ENCODE results near the gene PFKFB3.

PFKFB3 gene

DNA sequence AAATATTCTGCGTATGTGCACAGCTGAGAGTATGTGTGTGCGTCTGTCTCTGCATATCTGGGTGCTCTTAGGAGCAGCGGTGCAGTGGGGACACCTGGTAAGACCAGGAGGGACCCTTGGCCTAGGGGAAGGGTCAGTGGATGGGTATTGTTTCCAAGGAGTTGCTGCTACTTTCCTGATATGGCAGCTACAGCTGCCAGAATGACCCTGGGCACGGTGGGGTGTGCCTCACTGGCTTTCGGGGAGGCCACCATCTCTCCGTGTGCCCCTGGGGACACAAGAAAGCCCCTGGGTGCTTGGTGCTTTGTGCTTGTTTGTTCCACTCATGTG lies 8.6 kb downstream of the PFKFB3 start:
- Histone ChIP-seq H3K36me3 (ENCODE audit: control insufficient read depth, insufficient read depth, low read length) (peaks cover 37% of the 10 kb centered on the region), H3K27me3 (replicated peaks; ENCODE audit: control insufficient read depth, insufficient read depth, low read length, poor library complexity, severe bottlenecking) (no peaks in the 10 kb centered on the region), H3K27ac (ENCODE audit: insufficient read depth, low read length, poor library complexity, severe bottlenecking) (no peak overlapping the region), H3K4me1 (ENCODE audit: control insufficient read depth, insufficient read depth, low read length, poor library complexity, severe bottlenecking) (peaks cover 3% of the 10 kb centered on the region), H3K4me3 (ENCODE audit: insufficient read depth, low read depth, low read length, poor library complexity, severe bottlenecking) (no peak overlapping the region), H3K9me3 (ENCODE audit: control insufficient read depth, low read length) (no peaks in the 10 kb centered on the region)
- no peak for DNase-seq

DNA sequence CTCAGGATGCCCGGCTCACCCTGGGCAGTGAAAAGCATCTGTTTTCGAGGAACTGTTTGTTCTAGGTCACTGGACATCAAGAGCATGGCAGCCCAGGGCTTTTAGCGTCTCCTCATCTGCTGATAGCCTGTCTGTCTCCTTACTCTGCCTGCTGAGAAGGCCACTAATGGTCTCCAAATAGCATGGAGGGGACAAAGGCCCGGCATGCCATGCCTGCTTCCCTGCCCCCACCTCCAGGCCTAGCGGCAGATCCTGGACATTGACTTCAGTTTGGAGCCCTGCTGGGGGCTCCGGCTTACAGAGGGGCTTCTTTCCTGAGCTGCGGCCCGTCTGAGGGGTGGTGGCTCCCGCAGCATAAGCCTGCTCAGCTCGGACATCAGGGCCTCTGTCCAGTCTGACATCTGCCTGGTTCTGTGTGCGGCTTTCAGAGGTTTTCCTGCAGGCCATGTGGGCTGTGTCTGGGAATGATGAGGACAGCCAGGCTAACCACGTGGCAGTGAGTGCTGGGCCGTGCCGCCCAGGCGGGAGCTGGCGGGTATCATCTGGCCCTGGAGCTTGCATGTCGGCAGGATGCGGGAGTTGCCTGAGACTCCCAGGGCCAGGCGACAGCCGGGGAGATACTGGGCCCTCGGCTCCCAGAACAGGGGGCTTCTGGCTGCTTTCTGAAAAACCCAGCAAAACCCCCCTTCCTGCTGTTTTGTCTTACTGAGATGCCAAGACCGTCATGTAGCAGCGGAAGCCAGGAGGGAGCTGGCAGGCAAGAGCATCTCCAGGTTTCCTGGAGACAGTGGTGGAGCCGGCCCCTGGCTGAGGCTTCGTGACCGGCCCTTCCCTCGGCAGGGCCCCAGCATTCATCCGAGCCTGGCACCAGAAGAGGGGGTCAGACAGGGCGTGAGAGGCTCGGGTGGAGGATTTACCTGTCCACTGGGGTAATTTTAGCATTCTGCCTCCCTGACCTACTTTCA lies 9.2 kb downstream of the PFKFB3 start:
- no peak overlapping the region for H3K27ac ChIP-seq (ENCODE audit: insufficient read depth, low read length, poor library complexity, severe bottlenecking)
- H3K36me3 ChIP-seq (ENCODE audit: control insufficient read depth, insufficient read depth, low read length) = peaks cover 44% of the 10 kb centered on the region
- H3K4me3 ChIP-seq (ENCODE audit: insufficient read depth, low read depth, low read length, poor library complexity, severe bottlenecking) = no peak overlapping the region
- H3K4me1 ChIP-seq (ENCODE audit: control insufficient read depth, insufficient read depth, low read length, poor library complexity, severe bottlenecking) = peaks cover 3% of the 10 kb centered on the region
- H3K9me3 ChIP-seq (ENCODE audit: control insufficient read depth, low read length) = no peaks in the 10 kb centered on the region
- H3K27me3 ChIP-seq (replicated peaks; ENCODE audit: control insufficient read depth, insufficient read depth, low read length, poor library complexity, severe bottlenecking) = no peaks in the 10 kb centered on the region
- no peak for DNase-seq

DNA sequence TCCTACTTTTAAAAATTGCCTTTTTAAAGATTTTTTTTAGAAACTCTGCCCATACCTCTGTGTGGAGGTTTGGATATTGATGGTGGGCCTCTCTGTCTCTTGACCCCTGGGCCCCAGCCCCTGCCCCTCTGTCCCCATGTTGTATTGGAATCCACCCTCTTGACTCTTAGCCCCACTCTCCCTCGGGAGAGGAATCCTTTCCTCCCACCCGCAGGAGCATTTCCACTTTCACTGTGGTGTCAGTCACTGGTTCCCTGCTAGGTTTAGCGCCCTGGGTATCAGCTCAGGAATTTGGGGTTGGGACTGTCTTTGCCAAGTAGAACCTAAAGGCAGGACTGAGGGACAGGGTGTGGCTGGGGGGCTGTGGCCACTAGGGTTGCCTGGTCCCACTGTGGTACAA lies 10.1 kb downstream of the PFKFB3 start:
- Histone ChIP-seq H3K4me3 (ENCODE audit: insufficient read depth, low read depth, low read length, poor library complexity, severe bottlenecking) (no peak overlapping the region), H3K4me1 (ENCODE audit: control insufficient read depth, insufficient read depth, low read length, poor library complexity, severe bottlenecking) (no peaks in the 10 kb centered on the region), H3K36me3 (ENCODE audit: control insufficient read depth, insufficient read depth, low read length) (peaks cover 51% of the 10 kb centered on the region), H3K27ac (ENCODE audit: insufficient read depth, low read length, poor library complexity, severe bottlenecking) (no peak overlapping the region), H3K27me3 (replicated peaks; ENCODE audit: control insufficient read depth, insufficient read depth, low read length, poor library complexity, severe bottlenecking) (no peaks in the 10 kb centered on the region), H3K9me3 (ENCODE audit: control insufficient read depth, low read length) (no peaks in the 10 kb centered on the region)
- DNase-seq = no peak

DNA sequence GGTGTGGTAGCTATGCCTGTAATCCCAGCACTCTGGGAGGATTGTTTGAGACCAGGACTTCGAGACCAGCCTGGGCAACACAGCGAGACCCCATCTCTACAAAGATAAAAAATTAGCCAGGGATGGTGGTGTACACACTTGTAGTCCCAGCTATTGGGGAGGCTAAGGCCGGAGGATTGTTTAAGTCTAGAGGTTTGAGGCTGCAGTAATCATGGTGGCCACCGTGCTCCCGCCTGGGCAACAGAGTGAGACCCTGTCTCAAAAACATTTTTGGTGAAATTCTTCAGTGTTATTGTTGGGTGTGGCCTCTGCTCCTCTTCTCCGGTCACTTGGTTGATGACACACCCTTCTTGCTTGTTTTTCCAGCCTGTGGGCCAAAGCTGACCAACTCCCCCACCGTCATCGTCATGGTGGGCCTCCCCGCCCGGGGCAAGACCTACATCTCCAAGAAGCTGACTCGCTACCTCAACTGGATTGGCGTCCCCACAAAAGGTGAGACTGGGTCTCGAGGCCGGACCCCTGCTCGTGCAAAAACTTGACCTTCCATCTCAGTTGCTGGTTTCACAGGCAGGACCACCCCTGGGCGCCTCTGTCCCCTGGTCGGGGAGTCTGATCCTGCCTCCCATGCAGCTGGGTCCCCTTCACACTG lies 10.6 kb downstream of the PFKFB3 start:
- H3K4me3 ChIP-seq (ENCODE audit: insufficient read depth, low read depth, low read length, poor library complexity, severe bottlenecking) = no peak overlapping the region
- H3K4me1 ChIP-seq (ENCODE audit: control insufficient read depth, insufficient read depth, low read length, poor library complexity, severe bottlenecking) = no peaks in the 10 kb centered on the region
- no peak overlapping the region for H3K27ac ChIP-seq (ENCODE audit: insufficient read depth, low read length, poor library complexity, severe bottlenecking)
- no peaks in the 10 kb centered on the region for H3K9me3 ChIP-seq (ENCODE audit: control insufficient read depth, low read length)
- peaks cover 54% of the 10 kb centered on the region for H3K36me3 ChIP-seq (ENCODE audit: control insufficient read depth, insufficient read depth, low read length)
- H3K27me3 ChIP-seq (replicated peaks; ENCODE audit: control insufficient read depth, insufficient read depth, low read length, poor library complexity, severe bottlenecking) = no peaks in the 10 kb centered on the region
- no peak for DNase-seq

DNA sequence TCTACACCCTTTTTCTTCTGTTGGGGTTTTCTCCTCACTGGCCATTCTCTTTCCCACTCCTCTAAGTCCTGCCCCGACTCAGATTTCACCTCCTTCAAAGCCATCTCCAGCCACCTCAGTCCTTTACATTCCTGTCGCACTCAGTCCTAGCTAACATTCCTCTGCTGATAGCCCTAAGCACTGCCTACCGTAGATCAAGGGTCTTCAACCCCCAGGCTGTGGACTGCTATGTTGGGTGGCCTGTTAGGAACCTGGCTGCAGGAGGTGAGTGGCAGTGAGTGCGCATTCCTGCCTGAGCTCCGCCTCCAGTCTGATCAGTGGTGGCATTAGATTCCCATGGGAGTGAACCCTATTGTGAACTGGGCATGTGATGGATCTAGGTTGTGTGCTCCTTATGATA lies 11.2 kb downstream of the PFKFB3 start:
- Histone ChIP-seq H3K27me3 (replicated peaks; ENCODE audit: control insufficient read depth, insufficient read depth, low read length, poor library complexity, severe bottlenecking) (no peaks in the 10 kb centered on the region), H3K4me3 (ENCODE audit: insufficient read depth, low read depth, low read length, poor library complexity, severe bottlenecking) (no peak overlapping the region), H3K27ac (ENCODE audit: insufficient read depth, low read length, poor library complexity, severe bottlenecking) (no peak overlapping the region), H3K36me3 (ENCODE audit: control insufficient read depth, insufficient read depth, low read length) (peaks cover 59% of the 10 kb centered on the region), H3K9me3 (ENCODE audit: control insufficient read depth, low read length) (no peaks in the 10 kb centered on the region), H3K4me1 (ENCODE audit: control insufficient read depth, insufficient read depth, low read length, poor library complexity, severe bottlenecking) (no peaks in the 10 kb centered on the region)
- DNase-seq = no peak

DNA sequence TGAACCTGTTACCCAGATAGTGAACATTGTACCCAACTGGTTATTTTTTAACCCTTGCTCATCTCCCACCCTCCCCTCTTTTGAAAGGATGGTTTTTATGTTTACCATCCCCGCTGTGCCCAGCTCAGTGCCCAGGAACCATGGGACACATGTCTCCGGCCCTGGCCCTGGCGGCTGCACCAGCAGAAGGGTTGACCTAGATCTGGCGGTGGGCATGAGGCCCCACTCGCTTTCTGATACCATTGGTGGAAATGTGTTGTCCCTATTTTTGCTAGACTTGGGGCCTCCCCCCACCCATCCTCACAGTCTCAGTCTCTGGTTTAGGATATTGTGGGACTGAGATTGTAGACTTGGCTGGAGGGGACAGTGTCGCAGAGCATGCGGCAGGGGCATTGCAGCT lies 11.9 kb downstream of the PFKFB3 start:
- Histone ChIP-seq H3K27ac (ENCODE audit: insufficient read depth, low read length, poor library complexity, severe bottlenecking) (no peak overlapping the region), H3K4me3 (ENCODE audit: insufficient read depth, low read depth, low read length, poor library complexity, severe bottlenecking) (no peak overlapping the region), H3K4me1 (ENCODE audit: control insufficient read depth, insufficient read depth, low read length, poor library complexity, severe bottlenecking) (no peaks in the 10 kb centered on the region), H3K36me3 (ENCODE audit: control insufficient read depth, insufficient read depth, low read length) (peaks cover 66% of the 10 kb centered on the region), H3K27me3 (replicated peaks; ENCODE audit: control insufficient read depth, insufficient read depth, low read length, poor library complexity, severe bottlenecking) (no peaks in the 10 kb centered on the region), H3K9me3 (ENCODE audit: control insufficient read depth, low read length) (no peaks in the 10 kb centered on the region)
- DNase-seq = no peak

DNA sequence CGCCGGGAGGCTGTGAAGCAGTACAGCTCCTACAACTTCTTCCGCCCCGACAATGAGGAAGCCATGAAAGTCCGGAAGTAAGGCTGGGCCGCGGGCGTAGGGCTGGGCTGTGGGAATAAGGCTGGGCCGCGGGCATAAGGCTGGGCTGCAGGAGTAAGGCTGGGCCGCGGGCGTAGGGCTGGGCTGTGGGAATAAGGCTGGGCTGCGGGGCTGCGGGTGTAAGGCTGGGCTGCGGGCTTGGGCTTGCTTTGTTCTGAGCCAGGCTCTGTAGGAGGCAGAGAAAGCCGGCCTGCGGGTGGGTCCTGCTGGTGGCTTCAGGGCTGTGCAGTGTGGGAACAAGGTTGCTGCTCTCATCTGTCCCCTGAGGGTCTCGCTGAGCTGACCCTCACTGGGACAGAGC lies 12.5 kb downstream of the PFKFB3 start:
- Histone ChIP-seq H3K4me1 (ENCODE audit: control insufficient read depth, insufficient read depth, low read length, poor library complexity, severe bottlenecking) (no peaks in the 10 kb centered on the region), H3K27ac (ENCODE audit: insufficient read depth, low read length, poor library complexity, severe bottlenecking) (no peak overlapping the region), H3K27me3 (replicated peaks; ENCODE audit: control insufficient read depth, insufficient read depth, low read length, poor library complexity, severe bottlenecking) (no peaks in the 10 kb centered on the region), H3K4me3 (ENCODE audit: insufficient read depth, low read depth, low read length, poor library complexity, severe bottlenecking) (no peak overlapping the region), H3K36me3 (ENCODE audit: control insufficient read depth, insufficient read depth, low read length) (peaks cover 70% of the 10 kb centered on the region), H3K9me3 (ENCODE audit: control insufficient read depth, low read length) (no peaks in the 10 kb centered on the region)
- DNase-seq = no peak

DNA sequence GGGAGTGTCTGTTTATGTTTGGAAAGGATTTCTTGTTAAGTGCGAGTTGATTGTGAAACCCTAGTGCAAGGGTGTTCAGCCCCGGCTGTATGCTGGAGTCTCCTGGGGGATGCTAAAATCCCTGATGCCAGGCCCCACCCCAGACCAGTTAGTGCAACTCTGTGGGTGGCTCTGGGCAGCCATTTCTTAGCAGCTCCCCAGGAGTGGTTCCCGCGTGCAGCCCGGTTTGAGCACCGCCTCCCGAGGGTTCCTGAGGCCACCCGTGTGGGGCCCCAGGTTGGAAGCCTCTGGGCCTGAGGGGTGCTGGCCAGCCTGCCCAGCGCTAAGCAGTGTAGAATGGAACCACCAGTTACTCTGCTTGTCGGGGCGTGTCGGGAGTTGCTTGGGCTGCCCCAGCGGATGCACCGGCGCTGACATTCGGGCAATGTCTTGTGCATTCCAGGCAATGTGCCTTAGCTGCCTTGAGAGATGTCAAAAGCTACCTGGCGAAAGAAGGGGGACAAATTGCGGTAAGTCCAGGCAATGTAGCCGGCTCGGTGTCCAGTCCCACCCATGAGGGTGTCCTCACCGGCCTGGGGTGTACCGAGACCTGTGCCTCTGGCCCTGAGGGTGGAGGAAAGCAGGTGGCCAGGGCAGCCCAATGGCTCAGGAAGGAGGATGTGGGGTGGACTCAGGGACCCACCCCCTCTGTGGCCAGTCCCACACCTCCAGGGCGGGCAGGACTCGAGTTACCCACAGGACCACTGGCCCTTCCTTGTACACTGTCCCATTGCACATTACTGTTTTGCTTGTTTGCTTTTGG lies 13.2 kb downstream of the PFKFB3 start:
- Histone ChIP-seq H3K27me3 (replicated peaks; ENCODE audit: control insufficient read depth, insufficient read depth, low read length, poor library complexity, severe bottlenecking) (no peaks in the 10 kb centered on the region), H3K4me1 (ENCODE audit: control insufficient read depth, insufficient read depth, low read length, poor library complexity, severe bottlenecking) (no peaks in the 10 kb centered on the region), H3K36me3 (ENCODE audit: control insufficient read depth, insufficient read depth, low read length) (peaks cover 76% of the 10 kb centered on the region), H3K9me3 (ENCODE audit: control insufficient read depth, low read length) (no peaks in the 10 kb centered on the region), H3K4me3 (ENCODE audit: insufficient read depth, low read depth, low read length, poor library complexity, severe bottlenecking) (no peak overlapping the region), H3K27ac (ENCODE audit: insufficient read depth, low read length, poor library complexity, severe bottlenecking) (no peak overlapping the region)
- no peak for DNase-seq

DNA sequence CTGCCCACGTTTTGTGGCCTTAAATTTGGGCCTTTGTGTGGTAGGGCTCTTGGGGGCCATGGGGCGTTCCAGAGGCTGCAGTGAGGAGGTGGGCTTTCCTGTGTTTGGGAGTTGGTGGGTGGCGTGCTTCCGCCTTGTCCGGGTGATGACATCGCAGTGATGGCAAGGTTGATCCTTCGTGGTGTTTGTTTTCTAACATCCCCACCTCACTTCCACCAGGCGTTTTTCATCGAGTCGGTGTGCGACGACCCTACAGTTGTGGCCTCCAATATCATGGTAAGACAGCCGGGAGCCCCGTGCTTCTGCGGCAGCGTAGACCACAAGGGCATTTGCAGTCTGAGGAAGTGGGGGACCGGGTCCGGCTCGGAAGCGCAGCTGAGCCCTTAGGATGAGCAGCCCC lies 14.2 kb downstream of the PFKFB3 start:
- H3K4me3 ChIP-seq (ENCODE audit: insufficient read depth, low read depth, low read length, poor library complexity, severe bottlenecking) = no peak overlapping the region
- H3K9me3 ChIP-seq (ENCODE audit: control insufficient read depth, low read length) = no peaks in the 10 kb centered on the region
- H3K27me3 ChIP-seq (replicated peaks; ENCODE audit: control insufficient read depth, insufficient read depth, low read length, poor library complexity, severe bottlenecking) = no peaks in the 10 kb centered on the region
- no peak overlapping the region for H3K27ac ChIP-seq (ENCODE audit: insufficient read depth, low read length, poor library complexity, severe bottlenecking)
- no peaks in the 10 kb centered on the region for H3K4me1 ChIP-seq (ENCODE audit: control insufficient read depth, insufficient read depth, low read length, poor library complexity, severe bottlenecking)
- DNase-seq = no peak
- peaks cover 87% of the 10 kb centered on the region for H3K36me3 ChIP-seq (ENCODE audit: control insufficient read depth, insufficient read depth, low read length)

DNA sequence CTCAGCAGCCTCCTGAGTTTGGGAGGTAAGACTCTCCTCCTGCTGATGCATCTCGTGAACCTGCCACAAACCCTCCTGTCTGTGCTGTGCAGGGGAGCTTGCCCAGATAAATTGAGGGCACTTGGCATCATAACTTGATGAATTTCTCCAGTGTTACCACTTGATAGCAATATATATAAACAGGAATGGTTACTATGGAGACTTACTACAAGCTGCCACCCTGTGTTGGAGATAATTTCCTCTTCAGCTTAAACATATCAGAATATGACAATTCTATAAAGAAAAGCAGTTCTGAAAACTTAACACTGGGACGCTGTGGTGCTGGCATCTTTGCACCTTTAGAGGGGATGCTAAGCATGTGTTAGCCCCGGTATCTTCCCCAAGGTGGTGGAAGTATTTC lies 14.9 kb downstream of the PFKFB3 start:
- Histone ChIP-seq H3K27me3 (replicated peaks; ENCODE audit: control insufficient read depth, insufficient read depth, low read length, poor library complexity, severe bottlenecking) (no peaks in the 10 kb centered on the region), H3K36me3 (ENCODE audit: control insufficient read depth, insufficient read depth, low read length) (peaks cover 93% of the 10 kb centered on the region), H3K9me3 (ENCODE audit: control insufficient read depth, low read length) (no peaks in the 10 kb centered on the region), H3K4me1 (ENCODE audit: control insufficient read depth, insufficient read depth, low read length, poor library complexity, severe bottlenecking) (no peaks in the 10 kb centered on the region), H3K27ac (ENCODE audit: insufficient read depth, low read length, poor library complexity, severe bottlenecking) (no peak overlapping the region), H3K4me3 (ENCODE audit: insufficient read depth, low read depth, low read length, poor library complexity, severe bottlenecking) (no peak overlapping the region)
- DNase-seq = no peak

Measured in effector memory CD4-positive, alpha-beta T cell (primary cell).